ENCODE results near the gene FRMD7.

DNA sequence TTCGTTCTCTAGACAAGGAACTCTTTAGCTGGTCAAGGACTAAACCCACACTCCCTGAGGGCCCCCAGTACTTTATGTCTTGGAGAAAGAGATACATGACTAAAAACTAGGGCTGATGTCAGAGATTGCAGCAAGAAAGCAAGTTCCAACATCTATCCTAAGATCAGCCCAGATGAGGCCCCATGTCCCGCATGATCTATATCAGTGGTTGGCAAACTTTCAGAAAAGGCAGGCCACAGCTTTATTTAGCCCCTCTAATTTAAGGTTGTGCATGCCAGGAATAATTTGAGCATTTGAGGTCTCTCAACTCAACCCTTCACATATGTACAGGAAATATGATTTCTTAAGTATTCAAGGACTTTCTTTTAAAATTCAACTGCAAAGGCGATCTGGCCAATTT lies 44.1 kb upstream of the FRMD7 start:
- TF ChIP-seq POLR2A (IDR thresholded peaks at IDR 0.05; ENCODE audit: low read length): no peak
- no peak for TF ChIP-seq GATA1 (IDR thresholded peaks at IDR 0.05; ENCODE audit: low read depth, low read length)
